NT2/D1 (cell line): ENCODE results near the gene NTF3.

Source experiments
- SUZ12 ChIP-seq: IDR thresholded peaks from 2 replicates; pipeline ENCODE4 v1.6.1; 2011; ENCODE audit not compliant: insufficient read length, insufficient read depth; ENCODE audit errors: extremely low read depth
- YY1 ChIP-seq: IDR thresholded peaks from 2 replicates; pipeline ENCODE4 v1.6.1; 2011; ENCODE audit not compliant: insufficient read length, insufficient read depth
- ZNF274 ChIP-seq: IDR thresholded peaks from 2 replicates; pipeline ENCODE4 v1.6.1; 2011; ENCODE audit warnings: mild to moderate bottlenecking, low read depth, low read length

DNA sequence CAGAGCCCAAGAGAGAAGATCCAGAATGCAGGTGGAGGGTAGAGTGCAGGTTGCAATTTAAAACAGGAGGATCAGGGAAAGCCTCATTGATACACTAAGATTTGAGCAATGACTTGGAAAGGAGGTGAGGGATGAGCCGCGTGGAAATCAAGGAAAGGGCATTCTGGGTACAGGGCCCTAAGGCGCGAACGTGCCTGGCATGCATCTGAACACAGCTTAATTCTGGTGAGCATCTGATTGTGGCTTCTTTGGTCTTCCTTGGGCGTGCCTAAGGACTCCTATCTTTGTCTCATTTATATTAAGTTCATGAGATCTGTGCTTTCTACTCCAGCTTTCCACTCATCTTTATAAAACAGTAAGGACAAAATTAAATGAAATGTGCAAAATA lies 79.3 kb downstream of the NTF3 start:
- TF ChIP-seq YY1 (no peak), ZNF274 (no peak), SUZ12 (no peak)
